ENCODE data around the gene BTRC.

The BTRC gene

GRCh38 chr10:101538446-101538845, 184.5 kb downstream of the BTRC start:
- TF ChIP-seq SP1 (IDR thresholded peaks at IDR 0.05) (no peak), LEF1 (IDR thresholded peaks at IDR 0.05; ENCODE audit: borderline replicate concordance) (no peak), L3MBTL2 (conservative IDR thresholded peaks at IDR 0.05) (no peak), BHLHE40 (IDR thresholded peaks at IDR 0.05; ENCODE audit: borderline replicate concordance) (no peak), CTBP1 (IDR thresholded peaks at IDR 0.05; ENCODE audit: borderline replicate concordance) (no peak), ELF4 (IDR thresholded peaks at IDR 0.05) (no peak), HDGF (IDR thresholded peaks at IDR 0.05; ENCODE audit: borderline replicate concordance) (no peak), TARDBP (IDR thresholded peaks at IDR 0.05) (no peak), FOXA1 (IDR thresholded peaks at IDR 0.05) (no peak), PKNOX1 (IDR thresholded peaks at IDR 0.05) (no peak)
- CTCF ChIA-PET, result no interaction called here
- no peak for DNase-seq (ENCODE audit: extremely low spot score)
- POLR2A ChIA-PET, result no interaction called here

GRCh38 chr10:101545898-101546297, 191.9 kb downstream of the BTRC start:
- ChIA-PET CTCF (interaction anchor here (0.7 kb wide), 1 partner anchor 62 kb away, joined by 3 read pairs; no protein-coding TSS in a partner anchor), POLR2A (no interaction called here)
- TF ChIP-seq ELF4 (IDR thresholded peaks at IDR 0.05) (no peak), FOXA1 (IDR thresholded peaks at IDR 0.05) (no peak), ZNF384 (IDR thresholded peaks at IDR 0.05) (no peak), CTBP1 (IDR thresholded peaks at IDR 0.05; ENCODE audit: borderline replicate concordance) (no peak), HDGF (IDR thresholded peaks at IDR 0.05; ENCODE audit: borderline replicate concordance) (no peak), NFRKB (IDR thresholded peaks at IDR 0.05) (no peak), FOXK2 (IDR thresholded peaks at IDR 0.05) (no peak), PKNOX1 (IDR thresholded peaks at IDR 0.05) (peak; percentile 71)
- DNase-seq (ENCODE audit: extremely low spot score), result no peak

GRCh38 chr10:101550965-101551364, 197.0 kb downstream of the BTRC start:
- TF ChIP-seq FOXM1 (IDR thresholded peaks at IDR 0.05; ENCODE audit: borderline replicate concordance) (no peak), CTBP1 (IDR thresholded peaks at IDR 0.05; ENCODE audit: borderline replicate concordance) (no peak), ZNF384 (IDR thresholded peaks at IDR 0.05) (no peak), BHLHE40 (IDR thresholded peaks at IDR 0.05; ENCODE audit: borderline replicate concordance) (no peak), ELF4 (IDR thresholded peaks at IDR 0.05) (no peak), NFRKB (IDR thresholded peaks at IDR 0.05) (no peak), FOXA1 (IDR thresholded peaks at IDR 0.05) (no peak), SP1 (IDR thresholded peaks at IDR 0.05) (no peak), ARNT (IDR thresholded peaks at IDR 0.05) (no peak), SUZ12 (IDR thresholded peaks at IDR 0.05) (no peak), TARDBP (IDR thresholded peaks at IDR 0.05) (no peak), FOXK2 (IDR thresholded peaks at IDR 0.05) (no peak), PKNOX1 (IDR thresholded peaks at IDR 0.05) (no peak), L3MBTL2 (conservative IDR thresholded peaks at IDR 0.05) (no peak), HDGF (IDR thresholded peaks at IDR 0.05; ENCODE audit: borderline replicate concordance) (no peak), LEF1 (IDR thresholded peaks at IDR 0.05; ENCODE audit: borderline replicate concordance) (no peak)
- POLR2A ChIA-PET, result no interaction called here
- CTCF ChIA-PET, result no interaction called here
- DNase-seq (ENCODE audit: extremely low spot score), result no peak

GRCh38 chr10:101552442-101552841, 198.5 kb downstream of the BTRC start:
- CTCF ChIA-PET, result no interaction called here
- POLR2A ChIA-PET, result no interaction called here

GRCh38 chr10:101557541-101557940, 203.6 kb downstream of the BTRC start:
- no peak for DNase-seq (ENCODE audit: extremely low spot score)
- ChIA-PET CTCF (interaction anchor here (1.2 kb wide), 1 partner anchor 13 kb away, joined by 3 read pairs; no protein-coding TSS in a partner anchor), POLR2A (no interaction called here)
- TF ChIP-seq SP1 (IDR thresholded peaks at IDR 0.05) (no peak), CTBP1 (IDR thresholded peaks at IDR 0.05; ENCODE audit: borderline replicate concordance) (no peak), NFRKB (IDR thresholded peaks at IDR 0.05) (no peak), ELF4 (IDR thresholded peaks at IDR 0.05) (no peak), SUZ12 (IDR thresholded peaks at IDR 0.05) (no peak), FOXK2 (IDR thresholded peaks at IDR 0.05) (no peak), HDGF (IDR thresholded peaks at IDR 0.05; ENCODE audit: borderline replicate concordance) (no peak), L3MBTL2 (conservative IDR thresholded peaks at IDR 0.05) (no peak)

More at GRCh38 chr10:101552442-101552841, 198.5 kb downstream of the BTRC start:
- no peak for TF ChIP-seq BHLHE40 (IDR thresholded peaks at IDR 0.05; ENCODE audit: borderline replicate concordance)
- TF ChIP-seq ELF4 (IDR thresholded peaks at IDR 0.05), result no peak
- no peak for TF ChIP-seq ZNF384 (IDR thresholded peaks at IDR 0.05)
- TF ChIP-seq ARNT (IDR thresholded peaks at IDR 0.05), result no peak
- TF ChIP-seq HDGF (IDR thresholded peaks at IDR 0.05; ENCODE audit: borderline replicate concordance), result no peak
- TF ChIP-seq NFRKB (IDR thresholded peaks at IDR 0.05), result no peak
- no peak for TF ChIP-seq FOXM1 (IDR thresholded peaks at IDR 0.05; ENCODE audit: borderline replicate concordance)
- TF ChIP-seq LEF1 (IDR thresholded peaks at IDR 0.05; ENCODE audit: borderline replicate concordance), result no peak
- TF ChIP-seq SUZ12 (IDR thresholded peaks at IDR 0.05), result no peak
- no peak for TF ChIP-seq FOXA1 (IDR thresholded peaks at IDR 0.05)
- no peak for TF ChIP-seq L3MBTL2 (conservative IDR thresholded peaks at IDR 0.05)
- TF ChIP-seq CTBP1 (IDR thresholded peaks at IDR 0.05; ENCODE audit: borderline replicate concordance), result no peak
- DNase-seq (ENCODE audit: extremely low spot score), result no peak

GRCh38 chr10:101558204-101558603, 204.2 kb downstream of the BTRC start:
- ChIA-PET POLR2A (no interaction called here), CTCF (no interaction called here)
- TF ChIP-seq FOXA1 (IDR thresholded peaks at IDR 0.05), result no peak
- no peak for TF ChIP-seq SP1 (IDR thresholded peaks at IDR 0.05)
- no peak for DNase-seq (ENCODE audit: extremely low spot score)
